Measurements from ENCODE around the gene GET3. TPM values are rescaled to one million over a fixed set of nuclear protein-coding genes. Genes with fewer than 3 reads are reported as not detected.

GET3 gene
- total and polyA plus RNA-seq, 2 of the 13 experiments (the other 11 are each of a cell fraction or from before 2014, with no cell fraction given) = 57.7 to 59.4 TPM

DNA sequence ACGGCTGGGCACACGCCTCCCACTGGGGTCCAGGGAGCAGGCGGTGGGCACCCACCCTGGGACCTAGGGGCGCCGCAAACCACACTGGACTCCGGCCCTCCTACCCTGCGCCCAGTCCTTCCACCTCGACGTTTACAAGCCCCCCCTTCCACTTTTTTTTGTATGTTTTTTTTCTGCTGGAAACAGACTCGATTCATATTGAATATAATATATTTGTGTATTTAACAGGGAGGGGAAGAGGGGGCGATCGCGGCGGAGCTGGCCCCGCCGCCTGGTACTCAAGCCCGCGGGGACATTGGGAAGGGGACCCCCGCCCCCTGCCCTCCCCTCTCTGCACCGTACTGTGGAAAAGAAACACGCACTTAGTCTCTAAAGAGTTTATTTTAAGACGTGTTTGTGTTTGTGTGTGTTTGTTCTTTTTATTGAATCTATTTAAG is 55.6 kb downstream of the GET3 start (continued):
- TF ChIP-seq, protein P1, sequence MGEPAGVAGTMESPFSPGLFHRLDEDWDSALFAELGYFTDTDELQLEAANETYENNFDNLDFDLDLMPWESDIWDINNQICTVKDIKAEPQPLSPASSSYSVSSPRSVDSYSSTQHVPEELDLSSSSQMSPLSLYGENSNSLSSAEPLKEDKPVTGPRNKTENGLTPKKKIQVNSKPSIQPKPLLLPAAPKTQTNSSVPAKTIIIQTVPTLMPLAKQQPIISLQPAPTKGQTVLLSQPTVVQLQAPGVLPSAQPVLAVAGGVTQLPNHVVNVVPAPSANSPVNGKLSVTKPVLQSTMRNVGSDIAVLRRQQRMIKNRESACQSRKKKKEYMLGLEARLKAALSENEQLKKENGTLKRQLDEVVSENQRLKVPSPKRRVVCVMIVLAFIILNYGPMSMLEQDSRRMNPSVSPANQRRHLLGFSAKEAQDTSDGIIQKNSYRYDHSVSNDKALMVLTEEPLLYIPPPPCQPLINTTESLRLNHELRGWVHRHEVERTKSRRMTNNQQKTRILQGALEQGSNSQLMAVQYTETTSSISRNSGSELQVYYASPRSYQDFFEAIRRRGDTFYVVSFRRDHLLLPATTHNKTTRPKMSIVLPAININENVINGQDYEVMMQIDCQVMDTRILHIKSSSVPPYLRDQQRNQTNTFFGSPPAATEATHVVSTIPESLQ (CRISPR knock-in tag; conservative IDR thresholded peaks at IDR 0.05) = no peak
- TF ChIP-seq MEIS1 (CRISPR knock-in tag; IDR thresholded peaks at IDR 0.05; ENCODE audit: borderline replicate concordance) = no peak
- peak; percentile 10; the same call in 1 of the 2 replicates for TF ChIP-seq SAFB2 (CRISPR knock-in tag; IDR thresholded peaks at IDR 0.05; ENCODE audit: borderline replicate concordance, low read depth)
- TF ChIP-seq FOXA1 (IDR thresholded peaks at IDR 0.05) = no peak
- TF ChIP-seq FOXA1 (CRISPR knock-in tag; IDR thresholded peaks at IDR 0.05) = no peak
- TF ChIP-seq SKI (IDR thresholded peaks at IDR 0.05; ENCODE audit: partially characterized antibody) = no peak
- peak; percentile 10; the same call in 1 of the 2 replicates for TF ChIP-seq ZNF772 (CRISPR knock-in tag; IDR thresholded peaks at IDR 0.05)
- TF ChIP-seq IKZF4 (CRISPR knock-in tag; IDR thresholded peaks at IDR 0.05; ENCODE audit: borderline replicate concordance, low read depth, not compliant biosample characterization) = no peak
- TF ChIP-seq ZNF530 (CRISPR knock-in tag; IDR thresholded peaks at IDR 0.05; ENCODE audit: low read depth) = no peak
- TF ChIP-seq DPF2 (CRISPR knock-in tag; IDR thresholded peaks at IDR 0.05; ENCODE audit: borderline replicate concordance, low read depth) = no peak
- TF ChIP-seq ZMYM3 (CRISPR knock-in tag; IDR thresholded peaks at IDR 0.05) = 0 out of 2 replicates have a peak, but pooled peaks have one; percentile 5
- TF ChIP-seq ZNF20 (CRISPR knock-in tag; IDR thresholded peaks at IDR 0.05) = no peak
- 0 out of 2 replicates have a peak, but pooled peaks have one; percentile 8 for TF ChIP-seq MIXL1 (CRISPR knock-in tag; IDR thresholded peaks at IDR 0.05)
- no peak for TF ChIP-seq MBNL3 (CRISPR knock-in tag; conservative IDR thresholded peaks at IDR 0.05)
- TF ChIP-seq, protein P2, sequence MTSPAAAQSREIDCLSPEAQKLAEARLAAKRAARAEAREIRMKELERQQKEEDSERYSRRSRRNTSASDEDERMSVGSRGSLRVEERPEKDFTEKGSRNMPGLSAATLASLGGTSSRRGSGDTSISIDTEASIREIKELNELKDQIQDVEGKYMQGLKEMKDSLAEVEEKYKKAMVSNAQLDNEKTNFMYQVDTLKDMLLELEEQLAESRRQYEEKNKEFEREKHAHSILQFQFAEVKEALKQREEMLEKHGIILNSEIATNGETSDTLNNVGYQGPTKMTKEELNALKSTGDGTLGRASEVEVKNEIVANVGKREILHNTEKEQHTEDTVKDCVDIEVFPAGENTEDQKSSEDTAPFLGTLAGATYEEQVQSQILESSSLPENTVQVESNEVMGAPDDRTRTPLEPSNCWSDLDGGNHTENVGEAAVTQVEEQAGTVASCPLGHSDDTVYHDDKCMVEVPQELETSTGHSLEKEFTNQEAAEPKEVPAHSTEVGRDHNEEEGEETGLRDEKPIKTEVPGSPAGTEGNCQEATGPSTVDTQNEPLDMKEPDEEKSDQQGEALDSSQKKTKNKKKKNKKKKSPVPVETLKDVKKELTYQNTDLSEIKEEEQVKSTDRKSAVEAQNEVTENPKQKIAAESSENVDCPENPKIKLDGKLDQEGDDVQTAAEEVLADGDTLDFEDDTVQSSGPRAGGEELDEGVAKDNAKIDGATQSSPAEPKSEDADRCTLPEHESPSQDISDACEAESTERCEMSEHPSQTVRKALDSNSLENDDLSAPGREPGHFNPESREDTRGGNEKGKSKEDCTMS (CRISPR knock-in tag; conservative IDR thresholded peaks at IDR 0.05) = no peak
- TF ChIP-seq, protein P3, sequence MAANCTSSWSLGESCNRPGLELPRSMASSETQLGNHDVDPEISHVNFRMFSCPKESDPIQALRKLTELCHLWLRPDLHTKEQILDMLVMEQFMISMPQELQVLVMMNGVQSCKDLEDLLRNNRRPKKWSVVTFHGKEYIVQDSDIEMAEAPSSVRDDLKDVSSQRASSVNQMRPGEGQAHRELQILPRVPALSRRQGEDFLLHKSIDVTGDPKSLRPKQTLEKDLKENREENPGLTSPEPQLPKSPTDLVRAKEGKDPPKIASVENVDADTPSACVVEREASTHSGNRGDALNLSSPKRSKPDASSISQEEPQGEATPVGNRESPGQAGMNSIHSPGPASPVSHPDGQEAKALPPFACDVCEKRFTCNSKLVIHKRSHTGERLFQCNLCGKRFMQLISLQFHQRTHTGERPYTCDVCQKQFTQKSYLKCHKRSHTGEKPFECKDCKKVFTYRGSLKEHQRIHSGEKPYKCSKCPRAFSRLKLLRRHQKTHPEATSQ (CRISPR knock-in tag; IDR thresholded peaks at IDR 0.05; ENCODE audit: borderline replicate concordance) = no peak
- no peak for TF ChIP-seq ZNF557 (CRISPR knock-in tag; IDR thresholded peaks at IDR 0.05)
- peak; percentile 5; the same call in 1 of the 2 replicates for TF ChIP-seq KDM5B (CRISPR knock-in tag; IDR thresholded peaks at IDR 0.05; ENCODE audit: borderline replicate concordance)
- TF ChIP-seq, protein P4, sequence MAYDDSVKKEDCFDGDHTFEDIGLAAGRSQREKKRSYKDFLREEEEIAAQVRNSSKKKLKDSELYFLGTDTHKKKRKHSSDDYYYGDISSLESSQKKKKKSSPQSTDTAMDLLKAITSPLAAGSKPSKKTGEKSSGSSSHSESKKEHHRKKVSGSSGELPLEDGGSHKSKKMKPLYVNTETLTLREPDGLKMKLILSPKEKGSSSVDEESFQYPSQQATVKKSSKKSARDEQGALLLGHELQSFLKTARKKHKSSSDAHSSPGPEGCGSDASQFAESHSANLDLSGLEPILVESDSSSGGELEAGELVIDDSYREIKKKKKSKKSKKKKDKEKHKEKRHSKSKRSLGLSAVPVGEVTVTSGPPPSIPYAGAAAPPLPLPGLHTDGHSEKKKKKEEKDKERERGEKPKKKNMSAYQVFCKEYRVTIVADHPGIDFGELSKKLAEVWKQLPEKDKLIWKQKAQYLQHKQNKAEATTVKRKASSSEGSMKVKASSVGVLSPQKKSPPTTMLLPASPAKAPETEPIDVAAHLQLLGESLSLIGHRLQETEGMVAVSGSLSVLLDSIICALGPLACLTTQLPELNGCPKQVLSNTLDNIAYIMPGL (CRISPR knock-in tag; IDR thresholded peaks at IDR 0.05; ENCODE audit: borderline replicate concordance in 1 of 2, low read depth in 1 of 2) = peak in 1 of 2 experiments; percentile 38; a peak in 1 of 4 replicates
- TF ChIP-seq CC2D1A (CRISPR knock-in tag; IDR thresholded peaks at IDR 0.05) = no peak
- no peak for TF ChIP-seq CHD4 (IDR thresholded peaks at IDR 0.05; ENCODE audit: borderline replicate concordance, low read length)
- no peak for TF ChIP-seq ZNF136 (CRISPR knock-in tag; IDR thresholded peaks at IDR 0.05; ENCODE audit: low read depth)
- 0 out of 2 replicates have a peak, but pooled peaks have one; percentile 12 for TF ChIP-seq ZNF354B (CRISPR knock-in tag; IDR thresholded peaks at IDR 0.05)

All from HepG2 (cell line).